H4 (cell line): Measurements from ENCODE around the gene HSD11B1L. TPM values are rescaled to one million over a fixed set of nuclear protein-coding genes. Genes with fewer than 3 reads are reported as not detected.
"Not testable (repeated sequence)": the region's sequence is repeated elsewhere in the genome, so short reads cannot be mapped to it uniquely, and the experiment has no call there.

Experiments
- DNase-seq: peaks from one replicate; pipeline ENCODE4 v3.0.0-alpha.2; 2015; ENCODE audit warnings: low spot score
- total RNA-seq: library from RNA; depleted of rRNA; stranded (reverse); fragments of >200 nt; shearing (Covaris generic); gene quantifications from 2 replicates; pipeline ENCODE4 v1.2.3, GENCODE V29; 2014

The HSD11B1L gene
- total RNA-seq, 1 experiment from 2014 or later = 2.4 TPM

DNA sequence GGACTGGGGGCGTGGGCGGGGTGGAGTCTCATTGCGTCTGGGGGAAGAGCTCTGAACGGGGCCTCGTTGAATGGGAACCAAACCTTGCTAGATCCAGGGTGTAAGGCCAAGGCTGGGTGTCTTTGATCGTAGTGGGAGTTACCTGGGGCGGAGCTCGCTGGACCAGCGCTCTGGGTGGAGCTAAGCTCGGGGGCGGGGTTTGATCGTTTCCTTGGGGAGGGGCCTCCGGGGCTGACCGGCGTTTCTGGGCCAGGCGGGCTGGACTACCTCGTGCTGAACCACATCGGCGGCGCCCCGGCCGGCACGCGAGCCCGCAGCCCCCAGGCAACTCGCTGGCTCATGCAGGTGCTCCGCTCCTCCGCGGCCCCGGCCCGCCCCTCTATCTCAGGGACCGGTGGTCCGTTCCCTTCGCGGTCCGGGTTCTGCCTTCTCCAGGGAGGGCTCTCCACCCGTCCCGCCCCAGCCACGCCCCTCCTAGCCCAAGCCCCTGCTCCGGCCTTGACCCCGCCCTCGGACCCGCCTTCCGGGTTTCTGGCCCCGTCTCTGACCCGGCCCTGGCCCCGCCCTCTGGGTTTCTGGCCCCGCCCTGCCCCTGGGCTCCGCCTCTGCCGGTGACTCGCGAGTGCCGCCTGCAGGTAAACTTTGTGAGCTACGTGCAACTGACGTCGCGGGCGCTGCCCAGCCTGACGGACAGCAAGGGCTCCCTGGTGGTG lies 6.0 kb downstream of the HSD11B1L start:
- DNase-seq = peak; percentile 81

- no peak for DNase-seq
Measured at GRCh38 chr19:5687360-5688198, 6.8 kb downstream of the HSD11B1L start.

- not testable (repeated sequence) for DNase-seq
Measured at GRCh38 chr19:5688262-5688881, 7.5 kb downstream of the HSD11B1L start.

DNA sequence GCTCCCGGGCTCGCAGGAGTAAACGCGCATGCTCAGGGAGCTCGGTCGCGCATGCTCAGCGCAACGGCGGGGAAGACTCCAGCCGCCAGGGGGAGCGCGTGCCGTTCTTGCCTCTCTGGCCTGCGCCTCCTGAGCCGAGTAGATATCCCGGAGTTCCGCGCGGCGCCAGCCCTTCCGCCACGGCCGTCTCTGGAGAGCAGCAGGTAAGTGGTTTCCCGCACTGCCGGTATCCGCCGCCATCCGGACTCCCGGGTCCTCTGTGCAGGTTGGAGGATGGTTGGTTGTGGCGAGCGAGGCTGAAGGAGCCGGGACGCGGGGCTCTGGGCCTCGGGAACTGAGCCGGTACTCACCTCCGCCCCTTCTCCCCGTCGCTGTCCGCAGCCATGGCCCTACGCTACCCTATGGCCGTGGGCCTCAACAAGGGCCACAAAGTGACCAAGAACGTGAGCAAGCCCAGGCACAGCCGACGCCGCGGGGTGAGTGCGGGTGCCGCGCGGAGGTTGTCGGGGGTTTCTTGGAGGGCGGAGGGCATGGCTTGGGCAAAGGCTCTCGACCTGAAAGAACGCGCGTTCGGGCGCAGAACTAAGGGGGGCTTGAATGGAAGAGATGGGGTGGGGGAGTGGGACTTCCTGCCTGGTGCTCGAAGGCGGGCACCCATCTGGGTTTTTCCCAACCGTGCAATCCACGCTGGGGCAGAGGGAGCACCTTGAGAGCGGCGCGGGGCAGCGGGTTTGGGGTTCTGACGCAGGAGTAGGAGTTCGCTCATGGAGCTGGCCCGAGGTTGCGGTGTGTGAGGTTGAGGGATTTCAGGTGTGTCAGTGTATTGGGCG lies 9.5 kb downstream of the HSD11B1L start, which contains the start of gene RPL36:
TSS of gene RPL36 (plus strand) at position 171 of the 830 bp plus-strand sequence. CDS start at position 384, 213 bp downstream.
- DNase-seq = peak; percentile 96

- DNase-seq = peak; percentile 53
Measured at GRCh38 chr19:5690955-5691821, 10.4 kb downstream of the HSD11B1L start.

GRCh38 chr19:5691822-5692722 lies 11.2 kb downstream of the HSD11B1L start:
- no peak for DNase-seq

DNA sequence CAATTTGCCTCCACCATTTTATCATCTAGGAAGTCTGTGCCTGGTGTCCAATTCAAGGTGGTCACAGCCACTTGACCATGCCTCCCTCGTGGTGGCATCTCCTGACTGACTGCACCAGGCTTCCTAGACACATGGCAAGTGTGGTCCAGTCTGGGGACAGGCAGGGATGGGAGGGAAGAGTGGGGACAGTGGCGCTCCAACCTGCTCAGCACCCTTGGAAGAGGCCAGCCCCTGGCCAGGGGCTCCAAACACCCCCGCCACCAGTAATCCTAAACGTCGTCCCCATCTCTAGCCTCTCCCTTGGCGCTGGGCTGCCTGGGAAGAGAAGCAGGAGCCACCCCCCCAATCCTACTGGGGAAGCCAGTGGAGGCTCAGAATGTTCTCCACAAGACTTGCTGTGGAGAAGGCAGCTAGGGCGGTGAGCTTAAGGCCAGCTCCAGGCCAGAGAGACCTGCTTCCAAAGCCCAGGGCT lies 11.9 kb downstream of the HSD11B1L start:
- DNase-seq = no peak

GRCh38 chr19:5693195-5694166 lies 12.7 kb downstream of the HSD11B1L start:
- DNase-seq = no peak

- no peak for DNase-seq
Measured at GRCh38 chr19:5694167-5694955, 13.5 kb downstream of the HSD11B1L start.

- DNase-seq = no peak
Measured at GRCh38 chr19:5694956-5695648, 14.3 kb downstream of the HSD11B1L start.

DNA sequence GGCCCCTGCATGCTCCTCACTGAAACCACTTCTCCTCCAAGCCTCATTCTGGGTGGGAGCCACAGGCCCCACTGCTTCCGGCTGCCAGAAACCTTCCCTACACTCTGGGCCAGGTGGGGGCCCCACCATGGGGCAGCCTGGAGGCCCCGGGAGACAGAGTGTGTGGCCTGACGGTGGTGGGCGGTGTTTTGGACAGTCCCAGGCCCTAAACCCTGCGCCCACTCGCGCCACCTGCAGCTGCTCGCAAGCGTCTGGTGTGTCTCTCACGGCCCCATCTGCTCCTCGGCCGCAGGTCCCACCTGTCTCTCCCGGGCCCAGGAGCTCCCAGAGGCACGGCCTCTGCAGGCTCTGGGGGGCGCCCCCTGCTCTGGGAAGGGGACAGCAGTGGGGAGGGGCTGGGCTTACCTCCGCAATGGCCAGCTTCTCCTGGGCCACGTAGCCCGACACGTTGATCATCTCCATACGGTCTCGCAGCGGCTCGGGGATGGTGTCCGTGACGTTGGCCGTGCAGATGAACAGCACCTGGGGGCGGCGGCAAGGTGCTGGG lies 14.9 kb downstream of the HSD11B1L start:
- no peak for DNase-seq

DNA sequence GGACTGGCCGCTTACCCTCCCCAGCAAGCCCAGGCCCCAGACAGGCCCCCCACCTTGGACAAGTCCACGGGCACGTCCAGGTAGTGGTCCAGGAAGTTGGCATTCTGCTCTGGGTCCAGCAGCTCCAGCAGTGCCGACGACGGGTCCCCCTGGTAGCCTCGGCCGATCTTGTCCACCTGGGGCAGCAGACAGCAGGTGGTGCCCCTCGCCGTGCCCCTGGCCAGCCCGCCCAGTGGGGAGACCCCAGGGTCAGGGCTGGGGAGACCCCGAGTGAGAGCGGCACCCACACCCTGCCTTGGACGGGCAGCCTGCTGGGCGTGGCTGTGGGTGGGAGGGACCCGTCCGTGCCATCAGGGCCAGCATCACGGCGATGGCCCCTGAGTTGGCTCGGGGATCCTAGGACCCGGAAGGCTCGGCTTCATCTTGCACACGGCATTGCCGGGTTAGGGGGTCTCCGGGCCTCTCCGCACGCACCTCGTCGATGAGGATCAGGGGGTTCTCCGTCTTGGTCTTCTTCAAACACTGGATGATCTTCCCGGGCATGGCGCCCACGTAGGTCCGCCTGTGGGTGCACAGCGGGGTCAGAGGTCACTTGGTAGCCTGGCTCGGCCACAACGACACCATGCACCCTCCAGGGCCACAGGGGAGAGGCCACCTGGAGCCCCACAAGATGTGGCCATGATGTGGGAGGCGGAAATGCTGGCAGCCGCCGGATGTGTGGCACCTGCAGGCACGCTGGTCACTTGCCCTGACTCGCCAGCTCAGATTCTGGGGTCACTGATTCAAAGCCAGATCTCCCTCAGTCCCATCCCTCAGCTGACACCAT lies 15.6 kb downstream of the HSD11B1L start:
- DNase-seq = no peak

DNA sequence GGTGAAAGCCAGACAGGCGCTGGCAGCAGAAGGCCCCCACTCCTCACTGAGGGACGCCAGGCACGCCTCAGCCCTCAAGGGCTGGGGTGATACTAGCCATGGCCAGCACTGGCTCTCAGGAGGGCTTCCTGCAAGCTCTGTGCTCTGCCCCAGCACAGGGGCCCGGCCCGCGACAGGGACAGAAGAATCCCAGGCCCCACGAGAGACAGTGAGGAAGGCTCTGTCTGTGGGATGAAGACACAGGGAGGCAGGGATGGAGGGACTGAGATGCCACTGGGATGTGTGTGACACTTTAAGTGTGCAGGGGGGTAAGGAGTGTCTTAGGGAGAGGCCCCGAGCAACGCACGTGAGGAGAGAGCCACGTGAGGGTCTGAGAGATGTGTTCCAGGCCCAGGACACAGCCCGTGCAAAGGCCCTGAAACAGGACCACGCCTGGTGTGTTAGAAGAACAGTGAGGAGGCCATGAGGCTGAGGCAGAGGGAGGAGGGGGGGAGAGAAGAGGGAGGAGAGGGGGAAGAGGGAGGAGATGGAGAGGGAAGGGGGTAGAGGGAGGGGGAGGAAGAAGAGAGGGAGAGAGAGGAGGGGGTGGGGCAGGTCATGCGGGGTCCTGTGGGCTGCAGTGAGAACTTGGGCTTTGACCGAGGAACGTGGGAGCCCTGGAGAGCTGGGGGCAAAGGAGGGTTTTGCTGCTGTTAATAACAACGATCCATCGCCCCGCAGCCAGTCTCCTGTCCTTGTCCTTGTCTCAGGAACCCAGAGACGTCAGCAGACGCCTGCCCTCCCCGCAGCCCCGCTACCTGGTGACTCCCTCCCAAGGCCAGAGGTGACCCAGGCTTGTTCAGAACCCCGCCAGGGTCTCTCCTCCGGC lies 16.4 kb downstream of the HSD11B1L start:
- DNase-seq = no peak

GRCh38 chr19:5697890-5698634 lies 17.2 kb downstream of the HSD11B1L start:
- no peak for DNase-seq
